Upper lobe of right lung (tissue), 1 donor: ENCODE results near the gene TFB1M. TPM values are rescaled to one million over a fixed set of nuclear protein-coding genes. Genes with fewer than 3 reads are reported as not detected.

ENCODE experiments used
- ATAC-seq: fragments of 200-7000 bp; cut with Tn5 transposase; one replicate; pipeline ENCODE4 v1.9.1; 2020; ENCODE audit warnings: mild to moderate bottlenecking, moderate library complexity
- DNase-seq: peaks from one replicate; pipeline ENCODE4 v3.0.0-alpha.2; 2020
- H3K27ac ChIP-seq: fragments of 200-600 bp; one replicate; pipeline ENCODE4 v1.8.0; 2022
- H3K27me3 ChIP-seq: fragments of 200-600 bp; one replicate; pipeline ENCODE4 v1.8.0; 2022; ENCODE audit warnings: mild to moderate bottlenecking
- H3K36me3 ChIP-seq: fragments of 200-600 bp; one replicate; pipeline ENCODE4 v1.8.0; 2022
- H3K4me1 ChIP-seq: fragments of 200-600 bp; one replicate; pipeline ENCODE4 v1.8.0; 2022
- H3K4me3 ChIP-seq: fragments of 200-600 bp; one replicate; pipeline ENCODE4 v1.8.0; 2022; ENCODE audit warnings: mild to moderate bottlenecking
- H3K9me3 ChIP-seq: fragments of 200-600 bp; one replicate; pipeline ENCODE4 v1.8.0; 2022
- intact Hi-C: fragments of 100-400 bp; cut with DNase I; formaldehyde crosslinking; loops from one replicate; pipeline ENCODE4 v1.11.0; 2022
- total RNA-seq: library from RNA; stranded (reverse); fragmentation: NEBNext Ultra II Directional; extraction: Animal tissue kit (Norgen Biotek cat#: 25700); gene quantifications from one replicate; pipeline ENCODE4 v1.2.1, GENCODE V29; 2021
- TF ChIP-seq, protein P1 (sequence below): fragments of 200-600 bp; IDR thresholded peaks from one replicate; pipeline ENCODE4 v1.8.0; 2022; ENCODE audit warnings: antibody characterized with exemption
- donor health status: DM: no; HTN: yes; CAD: no; lungs with severe emphysema.

TFB1M gene
- total RNA-seq, 1 donor from 2014 or later = 18.6 TPM

DNA sequence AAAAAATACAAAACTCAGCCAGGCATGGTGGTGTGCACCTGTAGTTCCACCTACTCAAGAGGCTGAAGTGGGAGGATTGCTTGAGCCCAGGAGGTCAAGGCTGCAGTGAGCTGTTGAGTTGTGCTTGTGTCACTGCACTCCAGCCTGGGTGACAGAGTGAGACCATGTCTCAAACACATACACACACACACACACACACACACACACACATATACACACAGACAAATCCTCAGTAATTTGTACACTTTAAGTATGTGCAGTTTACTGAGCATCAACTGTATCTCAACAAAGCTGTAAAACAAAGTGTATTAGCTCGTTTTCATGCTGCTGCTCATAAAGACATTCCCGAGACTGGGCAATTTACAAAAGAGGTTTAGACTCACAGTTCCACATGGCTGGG is 7.3 kb downstream of the TFB1M start:
- TF ChIP-seq, protein P1, sequence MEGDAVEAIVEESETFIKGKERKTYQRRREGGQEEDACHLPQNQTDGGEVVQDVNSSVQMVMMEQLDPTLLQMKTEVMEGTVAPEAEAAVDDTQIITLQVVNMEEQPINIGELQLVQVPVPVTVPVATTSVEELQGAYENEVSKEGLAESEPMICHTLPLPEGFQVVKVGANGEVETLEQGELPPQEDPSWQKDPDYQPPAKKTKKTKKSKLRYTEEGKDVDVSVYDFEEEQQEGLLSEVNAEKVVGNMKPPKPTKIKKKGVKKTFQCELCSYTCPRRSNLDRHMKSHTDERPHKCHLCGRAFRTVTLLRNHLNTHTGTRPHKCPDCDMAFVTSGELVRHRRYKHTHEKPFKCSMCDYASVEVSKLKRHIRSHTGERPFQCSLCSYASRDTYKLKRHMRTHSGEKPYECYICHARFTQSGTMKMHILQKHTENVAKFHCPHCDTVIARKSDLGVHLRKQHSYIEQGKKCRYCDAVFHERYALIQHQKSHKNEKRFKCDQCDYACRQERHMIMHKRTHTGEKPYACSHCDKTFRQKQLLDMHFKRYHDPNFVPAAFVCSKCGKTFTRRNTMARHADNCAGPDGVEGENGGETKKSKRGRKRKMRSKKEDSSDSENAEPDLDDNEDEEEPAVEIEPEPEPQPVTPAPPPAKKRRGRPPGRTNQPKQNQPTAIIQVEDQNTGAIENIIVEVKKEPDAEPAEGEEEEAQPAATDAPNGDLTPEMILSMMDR = no peak
- Histone ChIP-seq H3K27me3 (no peaks in the 10 kb centered on the region), H3K4me3 (no peak overlapping the region), H3K27ac (no peak overlapping the region), H3K4me1 (peaks cover 6% of the 10 kb centered on the region), H3K36me3 (peaks cover 47% of the 10 kb centered on the region), H3K9me3 (no peaks in the 10 kb centered on the region)
- DNase-seq = no peak
- intact Hi-C loops = no loop called here
- ATAC-seq = no peak

DNA sequence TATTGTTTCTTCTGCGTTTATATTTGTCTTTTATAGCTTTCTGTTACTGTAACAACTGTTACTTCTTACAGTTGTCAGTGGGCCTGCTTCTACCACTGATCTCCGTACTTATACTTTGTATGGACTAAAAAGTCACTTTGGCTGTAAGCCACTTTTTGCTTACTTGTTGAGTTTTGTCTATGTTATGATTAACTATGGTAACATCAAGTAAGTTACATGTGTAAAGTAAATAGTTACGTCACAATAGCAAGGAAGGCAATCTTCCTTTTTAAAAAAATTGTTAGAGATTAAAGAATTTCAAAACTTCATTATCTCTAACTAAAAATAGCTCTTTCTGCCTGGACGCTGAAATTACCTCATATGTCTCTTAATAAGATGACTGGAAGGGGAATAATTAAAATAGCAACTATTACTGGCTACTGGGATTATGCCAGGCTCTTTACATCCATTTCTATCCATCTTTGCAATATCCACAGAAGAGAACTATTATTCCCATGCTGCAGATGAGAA is 10.9 kb downstream of the TFB1M start:
- Histone ChIP-seq H3K4me1 (no peaks in the 10 kb centered on the region), H3K27ac (no peak overlapping the region), H3K36me3 (peaks cover 33% of the 10 kb centered on the region), H3K9me3 (no peaks in the 10 kb centered on the region), H3K4me3 (no peak overlapping the region), H3K27me3 (no peaks in the 10 kb centered on the region)
- DNase-seq (no peak), ATAC-seq (no peak)
- intact Hi-C loops = no loop called here
- TF ChIP-seq, protein P1 = no peak

DNA sequence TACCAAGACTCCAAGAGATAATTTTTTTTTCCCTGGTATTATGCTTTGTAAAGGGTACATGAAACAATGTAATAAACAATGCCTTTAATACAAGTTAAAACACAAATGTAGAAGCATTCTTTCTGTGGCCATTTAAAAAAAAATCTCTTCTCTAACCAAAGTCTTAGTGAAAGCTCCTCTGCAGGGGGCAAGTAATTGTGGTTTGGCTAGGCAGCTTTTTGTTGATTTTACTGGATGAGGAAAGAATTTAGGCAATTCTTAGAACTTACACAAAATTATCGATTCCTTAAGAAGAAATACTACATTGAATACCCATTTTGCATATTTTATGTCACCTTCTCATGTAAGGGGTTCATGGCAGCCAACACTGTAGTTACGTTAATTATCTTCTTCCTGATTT is 12.4 kb downstream of the TFB1M start:
- H3K36me3 ChIP-seq = peaks cover 35% of the 10 kb centered on the region
- H3K9me3 ChIP-seq = no peaks in the 10 kb centered on the region
- ATAC-seq (no peak), DNase-seq (no peak)
- no peaks in the 10 kb centered on the region for H3K4me1 ChIP-seq
- no peak overlapping the region for H3K4me3 ChIP-seq
- intact Hi-C loops = no loop called here
- H3K27me3 ChIP-seq = no peaks in the 10 kb centered on the region
- H3K27ac ChIP-seq = no peak overlapping the region
- TF ChIP-seq, protein P1 = no peak

DNA sequence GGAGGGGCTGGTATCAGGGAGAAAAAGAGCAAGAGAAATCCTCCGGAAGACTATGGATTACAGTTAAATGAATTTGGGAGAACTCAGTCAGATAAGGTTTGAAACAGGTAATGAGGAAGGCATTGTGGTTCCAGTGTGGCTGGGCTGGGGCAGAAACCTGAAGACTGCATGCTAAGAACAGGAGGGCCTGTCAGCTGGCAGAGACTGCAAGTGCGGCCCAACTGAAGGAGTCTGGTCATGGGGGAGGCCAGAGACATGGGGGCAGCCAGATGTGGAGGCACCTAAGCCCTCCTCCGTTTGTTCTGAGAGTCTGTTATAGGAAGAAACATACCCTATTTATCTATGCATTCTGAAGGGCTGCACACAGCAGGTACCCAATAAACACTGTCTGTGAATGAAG is 16.6 kb downstream of the TFB1M start:
- no peak for ATAC-seq
- no peak overlapping the region for H3K27ac ChIP-seq
- H3K27me3 ChIP-seq = no peaks in the 10 kb centered on the region
- no peak overlapping the region for H3K4me3 ChIP-seq
- peaks cover 39% of the 10 kb centered on the region for H3K36me3 ChIP-seq
- no peak for DNase-seq
- TF ChIP-seq, protein P1 = no peak
- intact Hi-C loops = no loop called here
- no peaks in the 10 kb centered on the region for H3K4me1 ChIP-seq
- no peaks in the 10 kb centered on the region for H3K9me3 ChIP-seq

DNA sequence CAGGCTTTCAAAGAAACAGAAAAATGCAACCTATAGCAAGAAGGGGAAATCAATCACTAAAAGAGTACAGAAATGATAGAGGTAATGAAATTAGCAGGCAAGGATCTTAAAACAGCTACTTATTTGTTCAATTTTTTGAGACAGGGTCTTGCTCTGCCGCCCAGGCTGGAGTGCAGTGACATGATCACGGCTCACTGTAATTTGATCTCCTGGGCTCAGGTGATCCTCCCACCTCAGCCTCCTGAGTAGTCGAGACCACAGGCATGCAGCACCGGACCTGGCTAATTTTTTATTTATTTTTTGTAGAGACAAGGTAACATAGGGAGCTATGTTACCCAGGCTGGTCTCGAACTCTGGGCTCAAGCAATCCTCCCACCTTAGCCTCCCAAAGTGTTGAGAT is 21.6 kb downstream of the TFB1M start:
- Histone ChIP-seq H3K9me3 (no peaks in the 10 kb centered on the region), H3K27me3 (no peaks in the 10 kb centered on the region), H3K4me1 (no peaks in the 10 kb centered on the region), H3K27ac (no peak overlapping the region), H3K36me3 (peaks cover 38% of the 10 kb centered on the region), H3K4me3 (no peak overlapping the region)
- intact Hi-C loops = no loop called here
- DNase-seq = no peak
- TF ChIP-seq, protein P1 = no peak
- no peak for ATAC-seq

DNA sequence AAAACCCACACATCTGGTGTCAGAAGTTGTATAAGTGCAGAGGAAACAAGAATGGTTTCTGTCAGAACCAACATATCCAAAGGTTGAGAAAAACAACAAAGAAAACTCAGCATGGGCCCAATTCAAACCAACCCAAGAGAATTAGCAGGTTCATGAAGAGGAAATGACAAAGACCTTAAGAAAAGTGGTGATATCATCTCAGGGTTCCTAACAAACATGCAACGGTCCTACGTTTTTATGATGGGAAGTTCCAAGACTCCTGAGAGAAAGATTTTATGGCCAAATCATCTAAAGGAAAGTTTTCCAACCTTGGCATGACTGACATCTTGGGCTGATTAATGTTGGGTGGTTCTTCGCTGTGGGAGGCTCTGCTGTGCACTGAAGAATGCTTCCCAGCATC is 23.0 kb downstream of the TFB1M start:
- no peaks in the 10 kb centered on the region for H3K4me1 ChIP-seq
- no peak overlapping the region for H3K27ac ChIP-seq
- H3K9me3 ChIP-seq = no peaks in the 10 kb centered on the region
- H3K27me3 ChIP-seq = no peaks in the 10 kb centered on the region
- no peak overlapping the region for H3K4me3 ChIP-seq
- DNase-seq = no peak
- H3K36me3 ChIP-seq = peaks cover 24% of the 10 kb centered on the region
- TF ChIP-seq, protein P1 = no peak
- intact Hi-C loops = no loop called here
- ATAC-seq = no peak
